ENCODE measurements around the gene ZBTB4.

Gene ZBTB4

GRCh38 chr17:7416323-7416722 is 63.1 kb downstream of the ZBTB4 start:
- DNase-seq = no peak

- DNase-seq = no peak
These were observed 63.6 kb downstream of the ZBTB4 start for GRCh38 chr17:7415784-7416183.

GRCh38 chr17:7414837-7415236 is 64.6 kb downstream of the ZBTB4 start:
- no peak for DNase-seq

GRCh38 chr17:7413346-7413985 is 66.0 kb downstream of the ZBTB4 start:
- no peak for DNase-seq

GRCh38 chr17:7411427-7411750 is 68.0 kb downstream of the ZBTB4 start:
- DNase-seq = no peak

- no peak for DNase-seq
These were observed 68.6 kb downstream of the ZBTB4 start for GRCh38 chr17:7410634-7411426.

GRCh38 chr17:7409716-7410115 is 69.7 kb downstream of the ZBTB4 start:
- DNase-seq = no peak
